Cardiac septum (tissue), 1 donor: ENCODE data around the gene ZNF689. TPM values are rescaled to one million over a fixed set of nuclear protein-coding genes. Genes with fewer than 3 reads are reported as not detected.

Experiments
- DNase-seq: peaks from one replicate; pipeline ENCODE4 v3.0.0-alpha.2; 2020; ENCODE audit warnings: low spot score
- intact Hi-C: fragments of 100-400 bp; cut with DNase I; formaldehyde crosslinking; loops from one replicate; pipeline ENCODE4 v1.14.0; 2022
- long read RNA-seq: library from polyadenylated mRNA; unstranded; transcript quantifications from one replicate; pipeline ENCODE4 v2.0.0, GENCODE V29; 2021
- total RNA-seq: library from RNA; stranded (reverse); fragmentation: NEBNext Ultra II Directional; extraction: Animal tissue kit (Norgen Biotek cat#: 25700); gene quantifications from one replicate; pipeline ENCODE4 v1.2.1, GENCODE V29; 2021
- donor health status: DM: no; HTN: no; CAD: no.

The ZNF689 gene
- total RNA-seq: 4.9 TPM
- long read RNA-seq, partial matches to known transcripts: 0 of 4 reads
- long read RNA-seq, other reads (novel, unspliced or antisense): 3 of 4 reads

DNA sequence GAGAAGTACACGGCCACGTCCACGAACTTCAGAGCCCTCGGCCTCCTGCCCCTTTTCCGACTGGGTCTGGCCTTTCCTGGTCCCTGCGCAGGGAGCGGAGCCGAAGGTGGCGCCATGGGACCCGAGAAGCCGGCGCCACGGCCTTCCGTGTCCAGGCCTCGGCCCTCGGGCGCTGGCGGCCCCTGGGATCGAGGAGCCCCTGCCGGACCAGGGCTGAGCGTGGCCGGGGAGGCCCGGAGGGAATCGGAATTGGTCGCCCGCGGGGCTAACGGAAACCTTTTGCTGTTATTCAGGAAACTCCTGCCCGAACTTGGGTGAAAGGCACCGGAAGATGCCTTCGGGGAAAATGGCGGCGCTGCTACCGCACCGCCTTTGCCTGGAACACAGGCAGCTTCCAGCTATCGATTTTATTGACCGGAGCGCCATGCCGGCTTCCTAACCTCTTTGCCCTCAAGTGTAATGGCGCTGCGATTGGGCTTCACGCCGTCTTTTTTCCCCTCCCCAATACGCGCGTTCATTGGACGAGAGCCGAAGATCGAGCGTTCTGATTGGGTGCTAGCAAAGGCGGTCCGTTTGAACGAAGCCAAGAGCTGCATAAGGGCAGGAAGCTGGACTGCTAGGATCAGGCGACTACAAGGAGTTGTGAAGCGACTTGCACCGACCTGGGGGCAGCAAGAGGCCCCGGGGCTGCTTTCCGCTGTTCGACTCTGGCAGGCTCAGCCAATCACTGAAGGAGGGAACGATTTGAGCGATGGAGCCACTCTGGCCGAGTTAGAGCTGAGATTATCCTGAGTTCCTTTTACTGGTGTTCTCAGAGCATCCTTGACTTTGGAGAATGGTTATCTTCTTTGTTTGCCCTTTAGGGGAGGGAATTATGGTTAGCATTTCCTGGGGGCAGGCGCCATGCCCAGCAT lies at the start of gene ZNF689:
TSS of gene ZNF689 (minus strand) at position 464 of the 914 bp plus-strand sequence. CDS start at position 116, 348 bp downstream.
- intact Hi-C loops: no loop called here
- DNase-seq: peak; percentile 97

GRCh38 chr16:30658731-30659506 lies 48.7 kb upstream of the ZNF689 start:
- intact Hi-C loops: loop anchor here (5.0 kb wide), 1 partner anchor 263 kb away; the partner anchor contains the start of gene FBXL19
- peak; percentile 88 for DNase-seq

DNA sequence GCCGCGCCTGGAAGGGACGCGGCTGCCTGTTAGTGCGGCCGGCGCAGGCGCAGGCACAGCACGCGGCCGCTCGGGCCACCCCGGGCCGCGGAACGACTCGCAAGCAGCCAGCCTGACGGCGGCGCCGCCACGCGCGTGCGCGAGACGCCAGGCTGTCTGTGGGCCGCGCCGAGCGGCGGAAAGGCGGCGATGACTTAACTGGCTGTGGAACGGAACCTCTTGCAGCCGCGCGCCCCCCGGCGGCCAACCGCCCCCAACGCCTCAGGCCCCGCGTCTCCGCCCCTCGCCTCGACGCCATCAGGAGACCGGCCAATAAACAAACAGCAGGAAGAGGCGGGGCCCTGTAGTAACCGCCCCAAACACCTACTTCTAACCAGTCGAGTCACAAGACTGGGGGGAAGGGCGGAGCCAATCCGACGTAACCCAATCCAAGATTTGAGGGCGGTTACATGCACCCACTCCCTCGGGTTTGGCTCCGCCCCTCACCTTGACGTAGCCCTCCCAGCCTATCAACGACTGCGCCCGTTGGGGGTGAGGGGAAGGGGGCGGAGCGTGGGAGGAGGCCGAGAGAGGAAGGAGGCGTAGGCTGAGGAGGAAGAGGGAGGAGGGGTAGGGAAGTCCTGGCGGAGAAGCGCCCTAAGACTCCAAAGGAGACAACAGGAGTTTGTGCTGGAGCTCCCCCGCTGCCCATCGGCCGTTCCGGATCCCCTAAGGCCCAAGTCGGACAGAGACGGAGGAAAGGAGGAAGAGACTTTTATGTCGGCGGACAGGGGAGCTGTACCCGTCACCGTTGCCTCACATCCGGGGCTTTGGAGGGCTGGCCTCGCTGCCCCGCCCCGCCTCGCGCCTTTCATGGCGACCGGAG lies 47.9 kb upstream of the ZNF689 start, which contains the start of gene FBRS:
TSS of gene FBRS (plus strand) at position 566 of the 865 bp plus-strand sequence. CDS start 1,088 bp downstream, outside the sequence.
- intact Hi-C loops: loop anchor here (5.0 kb wide), 1 partner anchor 264 kb away; the partner anchor contains the start of gene FBXL19
- peak; percentile 100 for DNase-seq

DNA sequence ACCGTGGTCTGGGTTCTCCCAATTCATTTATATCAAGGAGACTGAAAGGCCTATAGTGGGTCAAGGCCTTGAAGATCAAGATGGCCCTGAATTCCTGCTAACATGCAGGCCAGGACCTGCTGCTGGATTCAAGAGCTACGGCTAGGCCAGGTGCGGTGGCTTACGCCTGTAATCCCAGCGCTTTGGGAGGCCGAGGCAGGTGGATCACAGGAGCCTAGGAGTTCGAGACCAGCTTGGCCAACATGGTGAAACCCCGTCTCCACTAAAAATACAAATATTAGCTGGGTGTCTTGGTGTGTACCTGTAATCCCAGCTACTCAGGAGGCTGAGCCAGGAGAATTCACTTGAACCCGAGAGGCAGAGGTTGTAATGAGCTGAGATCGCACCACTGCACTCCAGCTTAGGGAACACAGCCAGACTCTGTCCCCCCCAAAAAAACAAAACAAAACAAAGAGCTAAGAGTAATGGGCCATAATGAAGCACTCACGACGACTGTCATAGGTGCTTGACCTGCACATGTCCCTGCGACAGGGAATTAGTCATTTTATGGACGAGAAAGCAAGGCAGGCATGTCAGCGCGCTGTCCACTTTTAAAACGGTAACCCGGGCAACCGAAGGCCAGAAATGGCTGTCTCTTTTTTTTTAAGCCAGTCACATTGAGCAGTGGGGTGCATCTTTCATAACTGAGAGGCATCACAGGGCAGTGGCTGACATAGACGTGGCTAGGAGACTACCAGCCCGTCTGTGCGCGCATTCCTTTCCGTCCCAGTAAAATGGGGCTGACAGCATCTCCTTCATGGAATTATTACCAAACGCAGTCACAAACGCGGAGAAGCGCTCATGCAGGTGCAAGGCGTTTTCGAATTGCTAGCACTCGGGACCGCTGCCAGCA lies 47.0 kb upstream of the ZNF689 start:
- DNase-seq: no peak
- intact Hi-C loops: loop anchor here (5.0 kb wide), 1 partner anchor 265 kb away; the partner anchor contains the start of gene FBXL19

GRCh38 chr16:30656388-30656787 lies 46.2 kb upstream of the ZNF689 start:
- intact Hi-C loops: loop anchor here (5.0 kb wide), 1 partner anchor 266 kb away; the partner anchor contains the start of gene FBXL19
- DNase-seq: no peak

DNA sequence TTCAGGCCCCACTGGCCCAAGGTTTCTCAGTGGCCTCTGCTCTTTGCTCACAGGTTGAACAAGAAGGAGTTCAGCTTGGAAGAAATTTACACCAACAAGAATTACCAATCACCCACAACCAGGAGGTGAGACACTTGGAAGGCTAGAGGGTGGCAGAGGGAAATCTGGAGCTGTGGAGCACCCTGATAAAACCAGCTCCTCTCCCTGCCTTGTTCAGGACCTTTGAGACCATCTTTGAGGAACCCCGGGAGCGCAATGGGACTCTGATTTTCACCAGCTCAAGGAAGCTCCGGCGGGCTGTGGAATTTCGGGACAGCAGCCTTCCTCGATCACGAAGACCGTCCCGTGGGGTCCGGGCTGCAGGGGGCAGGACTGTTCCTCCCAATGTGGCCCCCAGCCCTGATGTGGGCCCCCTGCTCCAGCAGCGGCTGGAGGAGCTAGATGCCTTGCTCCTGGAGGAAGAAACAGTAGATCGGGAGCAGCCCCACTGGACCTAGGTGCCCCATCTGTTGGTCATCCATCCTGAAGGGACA lies 45.7 kb upstream of the ZNF689 start:
- DNase-seq: no peak
- intact Hi-C loops: loop anchor here (5.0 kb wide), 1 partner anchor 266 kb away; the partner anchor contains the start of gene FBXL19

GRCh38 chr16:30654856-30655255 lies 44.7 kb upstream of the ZNF689 start:
- intact Hi-C loops: loop anchor here (5.0 kb wide), 2 partner anchors 42 to 267 kb away; partner anchors contain the start of genes FBXL19 and SRCAP
- no peak for DNase-seq

- intact Hi-C loops: loop anchor here (5.0 kb wide), 1 partner anchor 45 kb away; the partner anchor contains the start of gene SRCAP
- no peak for DNase-seq
Observed at GRCh38 chr16:30652718-30653117, 42.5 kb upstream of the ZNF689 start.

- intact Hi-C loops: loop anchor here (5.0 kb wide), 1 partner anchor 45 kb away; the partner anchor contains the start of gene SRCAP
- DNase-seq: no peak
Observed at GRCh38 chr16:30652005-30652296, 41.8 kb upstream of the ZNF689 start.

- intact Hi-C loops: loop anchor here (5.0 kb wide), 1 partner anchor 46 kb away; the partner anchor contains the start of gene SRCAP
- peak; percentile 87 for DNase-seq
Observed at GRCh38 chr16:30651124-30652004, 41.2 kb upstream of the ZNF689 start.

DNA sequence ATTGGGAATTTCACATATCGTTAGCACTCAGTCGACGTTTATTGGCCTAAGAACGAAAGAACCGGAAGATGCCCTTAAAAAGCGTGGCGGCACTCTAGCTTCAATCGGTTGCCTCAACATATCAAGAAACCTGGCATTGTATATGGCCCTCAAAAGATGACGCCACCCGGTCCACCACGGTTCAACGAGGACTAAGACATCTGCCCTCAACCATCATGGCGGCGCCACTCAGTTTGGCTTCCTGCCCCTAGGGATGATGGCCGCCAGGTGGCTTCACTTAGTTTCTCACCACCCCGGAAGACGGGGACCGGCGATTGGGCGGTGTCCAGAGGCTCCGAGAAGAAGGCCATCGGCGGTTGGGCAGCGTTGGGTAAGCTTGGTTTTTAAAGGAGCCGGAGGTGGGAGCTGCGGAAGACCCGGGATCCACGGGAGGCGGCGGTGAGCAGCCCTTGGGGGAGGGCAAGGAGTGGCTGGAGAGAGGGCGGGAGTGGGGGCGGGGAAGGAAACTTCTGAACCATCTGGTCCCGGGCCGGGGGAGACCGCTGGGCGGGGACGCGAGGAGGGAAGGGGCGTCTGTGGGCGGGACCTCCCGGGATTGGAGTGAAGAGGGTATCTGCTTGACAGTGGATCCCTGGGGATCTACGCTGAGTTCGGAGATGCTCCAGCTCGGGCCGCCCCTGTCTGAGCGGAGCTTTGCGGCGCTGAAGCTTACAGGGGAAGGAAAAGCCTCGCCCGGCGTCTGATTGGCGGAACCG lies 40.4 kb upstream of the ZNF689 start, which contains the start of gene PRR14:
TSS of gene PRR14 (plus strand) at position 592 of the 755 bp plus-strand sequence. CDS start 686 bp downstream, outside the sequence.
- intact Hi-C loops: loop anchor here (1.0 to 5.0 kb wide), 3 partner anchors 16 to 116 kb away; partner anchors contain the start of genes SRCAP and ZNF747
- DNase-seq: peak; percentile 100

GRCh38 chr16:30649725-30650368 lies 39.7 kb upstream of the ZNF689 start:
- intact Hi-C loops: loop anchor here (1.0 to 5.0 kb wide), 3 partner anchors 16 to 116 kb away; partner anchors contain the start of genes SRCAP and ZNF747
- no peak for DNase-seq

DNA sequence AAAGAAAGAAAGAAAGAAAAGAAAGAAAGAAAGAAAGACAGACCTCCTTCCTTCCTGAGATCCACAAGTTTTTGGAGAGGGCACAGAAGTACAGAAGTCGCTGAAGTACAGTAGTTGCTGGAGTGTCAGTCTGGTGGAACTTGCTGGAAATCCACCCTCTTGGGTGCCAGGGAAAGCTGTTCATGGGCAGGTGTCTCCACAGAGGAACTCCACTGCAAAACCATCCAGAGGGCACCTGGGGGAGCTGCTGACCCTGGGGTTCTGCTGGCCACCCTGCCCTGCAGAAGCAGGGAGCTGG lies 37.0 kb upstream of the ZNF689 start:
- intact Hi-C loops: no loop called here
- DNase-seq: no peak

GRCh38 chr16:30645727-30646126 lies 35.5 kb upstream of the ZNF689 start:
- intact Hi-C loops: no loop called here
- DNase-seq: no peak

GRCh38 chr16:30644334-30644830 lies 34.2 kb upstream of the ZNF689 start:
- intact Hi-C loops: no loop called here
- no peak for DNase-seq
